A549 (cell line): ENCODE results near the gene TACR1. TPM values are rescaled to one million over a fixed set of nuclear protein-coding genes. Genes with fewer than 3 reads are reported as not detected.

ENCODE experiments used
- ATAC-seq, 2 experiments: fragments of 200-7000 bp in 1 of 2; fragments of >200 bp in 1 of 2; cut with Nextera tagmentation in 1 of 2; cut with Tn5 transposase in 1 of 2; 3 replicates each; pipeline versions ENCODE4 v1.8.0 to v1.9.1; 2018 to 2020; ENCODE audit warnings: mild to moderate bottlenecking in 1 of 2, moderate library complexity in 1 of 2
- CTCF ChIA-PET: fragments of 300-600 bp; sonication (Branson Sonifier 250); formaldehyde crosslinking; extraction: SDS; loops from one replicate; lab custom pipeline; 2021; ENCODE audit warnings: antibody characterized with exemption, inconsistent platforms; lab: Yijun Ruan, JAX
- POLR2A ChIA-PET: fragments of 350-600 bp; formaldehyde crosslinking; extraction: SDS; loops from one replicate; lab custom pipeline; 2021; ENCODE audit warnings: antibody characterized with exemption, inconsistent platforms; lab: Yijun Ruan, JAX
- DNase-seq, 2 experiments: peaks; one replicate each; pipeline versions ENCODE4 v3.0.0 to v3.0.0-alpha.2; 2011 to 2016; ENCODE audit warnings: low read depth in 1 of 2, low spot score in 1 of 2
- FAIRE-seq: peaks from 2 replicates; lab custom pipeline; 2011; peaks lifted over from hg19 to GRCh38; lab: Jason Lieb, UNC
- H3K27ac ChIP-seq, 2 experiments: fragments of >200 bp; sonication (Bioruptor Twin); formaldehyde crosslinking; 3 replicates each; pipeline ENCODE4 v1.5.1; 2016 to 2017
- H3K4me1 ChIP-seq: fragments of >200 bp; sonication (Bioruptor Twin); formaldehyde crosslinking; 3 replicates; pipeline ENCODE4 v1.6.1; 2016
- H3K4me2 ChIP-seq: fragments of >200 bp; sonication (Bioruptor Twin); formaldehyde crosslinking; 3 replicates; pipeline ENCODE4 v1.6.1; 2016
- H3K4me3 ChIP-seq: fragments of >200 bp; sonication (Bioruptor Twin); formaldehyde crosslinking; 3 replicates; pipeline ENCODE4 v1.5.1; 2016
- H3K9me3 ChIP-seq: fragments of >200 bp; sonication (Bioruptor Twin); formaldehyde crosslinking; 3 replicates; pipeline ENCODE4 v1.6.1; 2016
- ATOH8 ChIP-seq: fragments of 250-450 bp; sonication (Bioruptor Pico); IDR thresholded peaks from 2 replicates; pipeline ENCODE4 v1.5.0; 2020; ENCODE audit warnings: low read depth, mild to moderate bottlenecking, moderate library complexity
- BHLHE40 ChIP-seq: IDR thresholded peaks from 2 replicates; pipeline ENCODE4 v1.6.1; 2012; ENCODE audit warnings: low read depth, low read length, inconsistent platforms
- E2F6 ChIP-seq: IDR thresholded peaks from 2 replicates; pipeline ENCODE4 v1.6.1; 2012; ENCODE audit warnings: low read depth, borderline replicate concordance
- EP300 ChIP-seq, 2 experiments: fragments of >200 bp; sonication (Bioruptor Twin); formaldehyde crosslinking; IDR thresholded peaks; 2 replicates in 1 of 2; 3 replicates in 1 of 2; pipeline ENCODE4 v1.6.1; 2016 to 2017
- FOSL2 ChIP-seq, 2 experiments: fragments of 450-650 bp in 1 of 2; fragments of >200 bp in 1 of 2; sonication (Bioruptor Twin) in 1 of 2; formaldehyde crosslinking; IDR thresholded peaks; 2 replicates each; pipeline versions ENCODE4 v1.5.0 to v1.6.1; 2016 to 2020; ENCODE audit warnings: mild to moderate bottlenecking in 1 of 2, moderate library complexity in 1 of 2
- GATA3 ChIP-seq: IDR thresholded peaks from 2 replicates; pipeline ENCODE4 v1.6.1; 2012; ENCODE audit warnings: borderline replicate concordance
- HDAC2 ChIP-seq: fragments of 200-600 bp; sonication (generic); IDR thresholded peaks from 2 replicates; pipeline ENCODE4 v1.6.1; 2016
- NFE2L2 ChIP-seq: fragments of 150-350 bp; conservative IDR thresholded peaks from 2 replicates; pipeline ENCODE4 v1.6.1; 2014; ENCODE audit warnings: low read length
- SMC3 ChIP-seq: fragments of >200 bp; sonication (Bioruptor Twin); formaldehyde crosslinking; IDR thresholded peaks from 3 replicates; pipeline ENCODE4 v1.6.1; 2018; ENCODE audit warnings: inconsistent platforms
- WGBS: methylation state at CpG from one replicate; pipeline ENCODE4 v1.1.6; 2017; ENCODE audit errors: missing lambda C conversion rate; 5-methylcytosine and 5-hydroxymethylcytosine counted together
- polyA plus RNA-seq, 4 experiments: library from polyadenylated mRNA; depleted of rRNA in 3 of 4; stranded (reverse); fragments of >200 nt; fragmentation: RNase III in 1 of 4; extraction: RNeasy Plus Mini Kit Qiagen cat#74134 plus additional on column Dnase treatment in 1 of 4; gene quantifications; 2 replicates in 3 of 4; 3 replicates in 1 of 4; pipeline ENCODE4 v1.2.3, GENCODE V29; 2011 to 2017
- TF ChIP-seq, protein P1 (sequence below): fragments of >200 bp; sonication (Bioruptor Twin); formaldehyde crosslinking; IDR thresholded peaks from 3 replicates; pipeline ENCODE4 v1.5.1; 2016
- TF ChIP-seq, protein P2 (sequence below): fragments of >200 bp; sonication (Bioruptor Twin); formaldehyde crosslinking; IDR thresholded peaks from 3 replicates; pipeline ENCODE4 v1.6.1; 2016

The TACR1 gene
- polyA plus RNA-seq, 2 of the 4 experiments (the other 2 are of a cell fraction), result 0.27 to 0.92 TPM

GRCh38 chr2:75035444-75036353 is 163.6 kb downstream of the TACR1 start:
- ATAC-seq, result no peak
- Histone ChIP-seq H3K4me1 (no peaks in the 10 kb centered on the region), H3K4me2 (no peak overlapping the region), H3K9me3 (no peaks in the 10 kb centered on the region), H3K4me3 (no peak overlapping the region), H3K27ac (no peak overlapping the region; a peak in 1 of 6 replicates)
- ChIA-PET POLR2A (no interaction called here), CTCF (no interaction called here)
- no peak for FAIRE-seq
- 81% methylated on average over 3 of the region's 3 CpGs for WGBS
- TF ChIP-seq EP300 (IDR thresholded peaks at IDR 0.05) (no peak), BHLHE40 (no peak), HDAC2 (no peak), E2F6 (no peak), SMC3 (no peak), GATA3 (no peak), ATOH8 (no peak), FOSL2 (IDR thresholded peaks at IDR 0.05) (no peak), FOSL2 (CRISPR knock-in tag; IDR thresholded peaks at IDR 0.05) (no peak)
- TF ChIP-seq, protein P1, sequence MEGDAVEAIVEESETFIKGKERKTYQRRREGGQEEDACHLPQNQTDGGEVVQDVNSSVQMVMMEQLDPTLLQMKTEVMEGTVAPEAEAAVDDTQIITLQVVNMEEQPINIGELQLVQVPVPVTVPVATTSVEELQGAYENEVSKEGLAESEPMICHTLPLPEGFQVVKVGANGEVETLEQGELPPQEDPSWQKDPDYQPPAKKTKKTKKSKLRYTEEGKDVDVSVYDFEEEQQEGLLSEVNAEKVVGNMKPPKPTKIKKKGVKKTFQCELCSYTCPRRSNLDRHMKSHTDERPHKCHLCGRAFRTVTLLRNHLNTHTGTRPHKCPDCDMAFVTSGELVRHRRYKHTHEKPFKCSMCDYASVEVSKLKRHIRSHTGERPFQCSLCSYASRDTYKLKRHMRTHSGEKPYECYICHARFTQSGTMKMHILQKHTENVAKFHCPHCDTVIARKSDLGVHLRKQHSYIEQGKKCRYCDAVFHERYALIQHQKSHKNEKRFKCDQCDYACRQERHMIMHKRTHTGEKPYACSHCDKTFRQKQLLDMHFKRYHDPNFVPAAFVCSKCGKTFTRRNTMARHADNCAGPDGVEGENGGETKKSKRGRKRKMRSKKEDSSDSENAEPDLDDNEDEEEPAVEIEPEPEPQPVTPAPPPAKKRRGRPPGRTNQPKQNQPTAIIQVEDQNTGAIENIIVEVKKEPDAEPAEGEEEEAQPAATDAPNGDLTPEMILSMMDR, result no peak
- no peak for DNase-seq

- WGBS, result 64% methylated on average over 2 of the region's 2 CpGs
- CTCF ChIA-PET, result interaction anchor here (1.2 kb wide), 1 partner anchor 114 kb away, joined by 3 read pairs; no protein-coding TSS in a partner anchor
Observed at GRCh38 chr2:75033516-75033915, 165.8 kb downstream of the TACR1 start.

More at GRCh38 chr2:75033516-75033915, 165.8 kb downstream of the TACR1 start:
- no peak overlapping the region for H3K4me2 ChIP-seq
- DNase-seq, result no peak
- no peak for ATAC-seq
- H3K9me3 ChIP-seq, result no peaks in the 10 kb centered on the region
- TF ChIP-seq NFE2L2 (no peak), E2F6 (no peak), GATA3 (no peak)
- TF ChIP-seq, protein P2, sequence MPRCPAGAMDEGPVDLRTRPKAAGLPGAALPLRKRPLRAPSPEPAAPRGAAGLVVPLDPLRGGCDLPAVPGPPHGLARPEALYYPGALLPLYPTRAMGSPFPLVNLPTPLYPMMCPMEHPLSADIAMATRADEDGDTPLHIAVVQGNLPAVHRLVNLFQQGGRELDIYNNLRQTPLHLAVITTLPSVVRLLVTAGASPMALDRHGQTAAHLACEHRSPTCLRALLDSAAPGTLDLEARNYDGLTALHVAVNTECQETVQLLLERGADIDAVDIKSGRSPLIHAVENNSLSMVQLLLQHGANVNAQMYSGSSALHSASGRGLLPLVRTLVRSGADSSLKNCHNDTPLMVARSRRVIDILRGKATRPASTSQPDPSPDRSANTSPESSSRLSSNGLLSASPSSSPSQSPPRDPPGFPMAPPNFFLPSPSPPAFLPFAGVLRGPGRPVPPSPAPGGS, result no peak
- no peak for FAIRE-seq
- no peaks in the 10 kb centered on the region for H3K4me1 ChIP-seq
- no peak overlapping the region for H3K4me3 ChIP-seq
- H3K27ac ChIP-seq, result no peak overlapping the region
- POLR2A ChIA-PET, result no interaction called here
